ENCODE results near the gene SNRPD3.
"Not testable (repeated sequence)": the region's sequence is repeated elsewhere in the genome, so short reads cannot be mapped to it uniquely, and the experiment has no call there.

The SNRPD3 gene

GRCh38 chr22:24535348-24535747, 20.5 kb upstream of the SNRPD3 start:
- no peak for DNase-seq

- no peak for DNase-seq
Measured at GRCh38 chr22:24536089-24536488, 19.7 kb upstream of the SNRPD3 start.

GRCh38 chr22:24540470-24540869, 15.3 kb upstream of the SNRPD3 start:
- DNase-seq, result no peak

GRCh38 chr22:24541681-24542515, 13.9 kb upstream of the SNRPD3 start:
- no peak for DNase-seq

GRCh38 chr22:24542641-24543040, 13.2 kb upstream of the SNRPD3 start:
- no peak for DNase-seq

- DNase-seq, result no peak
Measured at GRCh38 chr22:24543185-24543601, 12.6 kb upstream of the SNRPD3 start.

GRCh38 chr22:24543679-24544243, 12.0 kb upstream of the SNRPD3 start:
- DNase-seq, result no peak

- no peak for DNase-seq
Measured at GRCh38 chr22:24548812-24549211, 7.0 kb upstream of the SNRPD3 start.

- DNase-seq, result no peak
Measured at GRCh38 chr22:24550028-24550901, 5.5 kb upstream of the SNRPD3 start.

- no peak for DNase-seq
Measured at GRCh38 chr22:24550902-24551435, 4.8 kb upstream of the SNRPD3 start.

- not testable (repeated sequence) for DNase-seq
Measured at GRCh38 chr22:24552503-24553286, 3.1 kb upstream of the SNRPD3 start.

- no peak for DNase-seq
Measured at GRCh38 chr22:24553597-24554312, 2.0 kb upstream of the SNRPD3 start.

GRCh38 chr22:24554313-24555164, 1.3 kb upstream of the SNRPD3 start, which contains the start of gene GUCD1:
Gene GUCD1, minus strand, starts transcription at chr22:24555138. Its CDS starts 147 bp downstream, at chr22:24554991.
- DNase-seq, result no peak

GRCh38 chr22:24559471-24559870, 3.7 kb downstream of the SNRPD3 start:
- DNase-seq, result no peak

GRCh38 chr22:24563246-24563645, 7.4 kb downstream of the SNRPD3 start:
- no peak for DNase-seq

- no peak for DNase-seq
Measured at GRCh38 chr22:24564376-24565058, 8.7 kb downstream of the SNRPD3 start.

GRCh38 chr22:24565077-24565476, 9.3 kb downstream of the SNRPD3 start:
- no peak for DNase-seq

- DNase-seq, result no peak
Measured at GRCh38 chr22:24566899-24567511, 11.2 kb downstream of the SNRPD3 start.

GRCh38 chr22:24567668-24568067, 11.9 kb downstream of the SNRPD3 start:
- no peak for DNase-seq

GRCh38 chr22:24571266-24571665, 15.5 kb downstream of the SNRPD3 start:
- no peak for DNase-seq

Data from GOT3 (cell line).